ENCODE data around the gene DNAI1. TPM values are rescaled to one million over a fixed set of nuclear protein-coding genes. Genes with fewer than 3 reads are reported as not detected.

DNAI1 gene
- total and polyA plus RNA-seq, 3 experiments from 2014 or later: not detected

- Mint-ChIP-seq H3K27ac (no peak overlapping the region), H3K9me3 (no peaks in the 10 kb centered on the region), H3K4me3 (no peak overlapping the region), H3K27me3 (peaks cover 25 to 40% of the 10 kb centered on the region in 2 donors), H3K4me1 (no peaks in the 10 kb centered on the region), H3K36me3 (no peaks in the 10 kb centered on the region)
- POLR2A ChIA-PET: no interaction called here
- Histone ChIP-seq H3K36me3 (ENCODE audit: insufficient read depth, low read length) (no peaks in the 10 kb centered on the region), H3K9me3 (ENCODE audit: low read length) (no peaks in the 10 kb centered on the region), H3K27ac (ENCODE audit: low read depth, low read length) (no peak overlapping the region), H3K4me1 (ENCODE audit: insufficient read depth, low read length) (no peaks in the 10 kb centered on the region), H3K27me3 (ENCODE audit: insufficient read depth, low read length, poor library complexity, severe bottlenecking) (no peaks in the 10 kb centered on the region), H3K4me3 (ENCODE audit: low read length) (no peak overlapping the region)
- peak in 1 of 5 donors; percentile 13 for DNase-seq
- CTCF ChIA-PET: no interaction called here
Measured at GRCh38 chr9:34493972-34494535, 35.4 kb downstream of the DNAI1 start.

DNA sequence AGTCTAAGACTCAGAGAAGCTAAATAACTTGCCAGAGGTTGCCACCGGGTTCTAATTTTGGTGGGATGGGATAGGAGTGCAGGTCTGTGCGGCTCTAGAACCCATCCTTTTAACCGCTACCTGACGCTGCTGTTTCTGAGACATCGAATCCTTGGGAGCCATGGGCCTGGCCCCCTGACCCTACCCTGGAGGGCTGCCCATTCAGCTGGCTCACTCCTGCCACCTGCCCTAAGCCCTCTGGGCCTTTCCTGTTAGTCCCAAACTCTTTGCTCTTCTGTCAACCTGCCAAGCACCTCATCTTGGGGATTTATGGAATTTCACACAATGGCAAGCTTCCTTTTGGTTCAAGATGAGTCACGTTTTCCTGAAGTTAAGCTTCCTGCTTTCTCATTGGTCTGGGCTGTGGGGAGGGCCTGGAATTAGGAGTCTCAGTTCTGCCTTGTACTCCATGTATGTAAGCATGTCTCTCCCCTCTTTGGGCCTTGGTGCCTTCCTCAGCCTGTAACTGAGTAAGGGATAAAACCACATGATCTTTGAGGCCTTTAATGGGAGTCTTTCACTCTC lies 37.6 kb downstream of the DNAI1 start:
- Histone ChIP-seq H3K27ac (ENCODE audit: low read depth, low read length) (no peak overlapping the region), H3K36me3 (ENCODE audit: insufficient read depth, low read length) (no peaks in the 10 kb centered on the region), H3K4me1 (ENCODE audit: insufficient read depth, low read length) (no peaks in the 10 kb centered on the region), H3K27me3 (ENCODE audit: insufficient read depth, low read length, poor library complexity, severe bottlenecking) (no peaks in the 10 kb centered on the region), H3K4me3 (ENCODE audit: low read length) (no peak overlapping the region), H3K9me3 (ENCODE audit: low read length) (no peaks in the 10 kb centered on the region)
- Mint-ChIP-seq H3K36me3 (no peaks in the 10 kb centered on the region), H3K9me3 (no peaks in the 10 kb centered on the region), H3K27me3 (peaks cover 24 to 29% of the 10 kb centered on the region in 2 donors), H3K4me1 (peaks cover 0 to 2% (median 0%) of the 10 kb centered on the region in 3 donors), H3K27ac (no peak overlapping the region), H3K4me3 (no peak overlapping the region)
- CTCF ChIA-PET: interaction anchor here (0.7 to 1.6 kb wide), 4 partner anchors 10 to 93 kb away, joined by 3 to 9 read pairs (median 4); no protein-coding TSS in a partner anchor
- POLR2A ChIA-PET: no interaction called here
- no peak for DNase-seq

DNA sequence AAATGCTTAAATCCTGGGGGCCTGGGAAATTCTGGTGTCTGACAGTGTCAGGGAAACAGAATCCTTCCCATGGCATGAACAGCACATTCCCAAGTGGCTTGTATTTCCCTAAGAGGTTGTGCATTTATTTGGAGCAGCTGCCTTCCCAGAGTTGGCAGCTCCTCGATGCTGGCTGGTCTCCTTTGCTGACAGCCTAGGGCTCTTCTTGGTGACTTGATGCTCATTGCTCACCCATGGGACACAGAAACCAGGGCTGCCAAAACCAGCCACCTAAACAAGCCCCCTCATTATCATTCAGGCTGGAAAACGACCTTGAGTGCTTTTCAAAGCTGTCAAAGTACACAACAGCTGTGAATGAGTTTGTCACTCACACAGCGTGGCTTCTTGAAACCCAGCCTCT lies 39.9 kb downstream of the DNAI1 start:
- Mint-ChIP-seq H3K4me3 (no peak overlapping the region), H3K27ac (no peak overlapping the region), H3K9me3 (no peaks in the 10 kb centered on the region), H3K27me3 (peaks cover 12 to 16% of the 10 kb centered on the region in 2 donors), H3K36me3 (no peaks in the 10 kb centered on the region), H3K4me1 (peaks cover 0 to 2% (median 0%) of the 10 kb centered on the region in 3 donors)
- Histone ChIP-seq H3K27ac (ENCODE audit: low read depth, low read length) (no peak overlapping the region), H3K4me1 (ENCODE audit: insufficient read depth, low read length) (no peaks in the 10 kb centered on the region), H3K36me3 (ENCODE audit: insufficient read depth, low read length) (no peaks in the 10 kb centered on the region), H3K4me3 (ENCODE audit: low read length) (no peak overlapping the region), H3K9me3 (ENCODE audit: low read length) (no peaks in the 10 kb centered on the region), H3K27me3 (ENCODE audit: insufficient read depth, low read length, poor library complexity, severe bottlenecking) (no peaks in the 10 kb centered on the region)
- POLR2A ChIA-PET: no interaction called here
- CTCF ChIA-PET: no interaction called here
- no peak for DNase-seq

GRCh38 chr9:34499076-34499475 lies 40.5 kb downstream of the DNAI1 start:
- H3K36me3 ChIP-seq (ENCODE audit: insufficient read depth, low read length): no peaks in the 10 kb centered on the region
- no peak overlapping the region for H3K27ac ChIP-seq (ENCODE audit: low read depth, low read length)
- H3K4me3 ChIP-seq (ENCODE audit: low read length): no peak overlapping the region
- POLR2A ChIA-PET: no interaction called here
- Mint-ChIP-seq H3K27me3 (peaks cover 8 to 13% of the 10 kb centered on the region in 2 donors), H3K9me3 (no peaks in the 10 kb centered on the region), H3K36me3 (no peaks in the 10 kb centered on the region), H3K4me3 (no peak overlapping the region), H3K27ac (no peak overlapping the region), H3K4me1 (peaks cover 0 to 2% (median 0%) of the 10 kb centered on the region in 3 donors)
- no peaks in the 10 kb centered on the region for H3K4me1 ChIP-seq (ENCODE audit: insufficient read depth, low read length)
- no peak for DNase-seq
- CTCF ChIA-PET: interaction anchor here (1.2 to 2.4 kb wide), 2 partner anchors 55 to 141 kb away, joined by 3 to 13 read pairs; no protein-coding TSS in a partner anchor
- no peaks in the 10 kb centered on the region for H3K27me3 ChIP-seq (ENCODE audit: insufficient read depth, low read length, poor library complexity, severe bottlenecking)
- H3K9me3 ChIP-seq (ENCODE audit: low read length): no peaks in the 10 kb centered on the region

DNA sequence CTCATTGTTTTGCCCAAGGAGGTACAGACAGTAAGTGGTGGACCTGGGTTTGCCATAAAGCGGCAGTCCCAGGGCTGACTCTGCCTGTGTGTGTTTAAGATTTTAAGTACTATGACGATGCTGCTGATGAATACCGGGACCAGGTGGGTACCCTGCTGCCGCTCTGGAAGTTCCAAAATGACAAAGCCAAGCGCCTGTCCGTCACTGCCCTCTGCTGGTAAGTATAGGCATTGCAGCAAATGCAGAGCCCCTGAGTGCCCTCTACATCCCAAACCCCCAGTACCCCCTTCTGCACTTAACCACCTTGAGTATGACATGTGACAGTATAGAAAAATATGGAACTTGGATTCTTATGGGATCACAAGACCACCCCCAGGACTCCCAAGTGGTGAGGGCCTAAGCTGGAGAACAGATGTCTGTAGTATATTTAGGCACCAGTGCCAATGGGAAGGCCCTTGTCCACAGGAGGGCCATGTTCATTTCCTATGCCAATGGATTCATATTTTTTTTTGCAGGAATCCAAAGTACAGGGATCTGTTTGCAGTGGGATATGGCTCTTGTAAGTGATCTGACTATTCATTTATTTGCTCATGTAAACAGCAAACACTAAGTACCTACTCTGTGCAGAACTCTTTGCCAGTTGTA lies 42.1 kb downstream of the DNAI1 start:
- Mint-ChIP-seq H3K27ac (no peak overlapping the region), H3K36me3 (no peaks in the 10 kb centered on the region), H3K4me1 (peaks cover 0 to 2% (median 0%) of the 10 kb centered on the region in 3 donors), H3K27me3 (peaks cover 10 to 20% of the 10 kb centered on the region in 2 donors), H3K4me3 (no peak overlapping the region), H3K9me3 (no peaks in the 10 kb centered on the region)
- Histone ChIP-seq H3K27ac (ENCODE audit: low read depth, low read length) (no peak overlapping the region), H3K4me3 (ENCODE audit: low read length) (no peak overlapping the region), H3K36me3 (ENCODE audit: insufficient read depth, low read length) (no peaks in the 10 kb centered on the region), H3K27me3 (ENCODE audit: insufficient read depth, low read length, poor library complexity, severe bottlenecking) (no peaks in the 10 kb centered on the region), H3K9me3 (ENCODE audit: low read length) (no peaks in the 10 kb centered on the region), H3K4me1 (ENCODE audit: insufficient read depth, low read length) (no peaks in the 10 kb centered on the region)
- POLR2A ChIA-PET: no interaction called here
- CTCF ChIA-PET: interaction anchor here (0.7 to 3.6 kb wide), 14 partner anchors 10 to 170 kb away, joined by 3 to 21 read pairs (median 4); partner anchors contain the start of gene ENHO
- peak; percentile 50 to 79 (median 61) for DNase-seq

DNA sequence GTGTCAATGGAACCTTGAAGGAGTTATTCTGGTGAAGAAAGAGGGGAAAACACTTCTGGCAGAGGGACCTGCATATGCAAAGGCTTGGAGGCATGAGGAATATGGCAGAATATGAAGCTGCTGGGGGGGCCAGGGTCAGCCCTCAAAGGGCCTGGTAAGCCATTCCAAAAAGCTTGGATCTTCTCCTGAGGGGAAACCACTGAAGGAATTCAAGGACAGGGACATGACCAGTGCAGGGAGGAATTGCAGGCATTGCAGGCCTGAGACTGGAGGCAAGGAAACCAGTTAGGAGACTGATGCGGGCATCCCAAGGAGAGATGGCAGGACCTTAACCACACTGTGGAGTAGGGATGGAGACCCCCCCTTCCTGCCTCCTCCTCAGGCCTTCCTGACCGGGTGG lies 42.8 kb downstream of the DNAI1 start:
- H3K4me1 ChIP-seq (ENCODE audit: insufficient read depth, low read length): no peaks in the 10 kb centered on the region
- Mint-ChIP-seq H3K36me3 (no peaks in the 10 kb centered on the region), H3K9me3 (no peaks in the 10 kb centered on the region), H3K4me3 (no peak overlapping the region), H3K4me1 (peaks cover 0 to 2% (median 0%) of the 10 kb centered on the region in 3 donors), H3K27ac (no peak overlapping the region), H3K27me3 (peaks cover 14 to 20% of the 10 kb centered on the region in 2 donors)
- POLR2A ChIA-PET: no interaction called here
- no peaks in the 10 kb centered on the region for H3K27me3 ChIP-seq (ENCODE audit: insufficient read depth, low read length, poor library complexity, severe bottlenecking)
- no peaks in the 10 kb centered on the region for H3K9me3 ChIP-seq (ENCODE audit: low read length)
- no peaks in the 10 kb centered on the region for H3K36me3 ChIP-seq (ENCODE audit: insufficient read depth, low read length)
- CTCF ChIA-PET: interaction anchor here (1.0 to 3.6 kb wide), 9 partner anchors 11 to 171 kb away, joined by 3 to 21 read pairs (median 4); partner anchors contain the start of gene ENHO
- no peak for DNase-seq
- no peak overlapping the region for H3K27ac ChIP-seq (ENCODE audit: low read depth, low read length)
- no peak overlapping the region for H3K4me3 ChIP-seq (ENCODE audit: low read length)

DNA sequence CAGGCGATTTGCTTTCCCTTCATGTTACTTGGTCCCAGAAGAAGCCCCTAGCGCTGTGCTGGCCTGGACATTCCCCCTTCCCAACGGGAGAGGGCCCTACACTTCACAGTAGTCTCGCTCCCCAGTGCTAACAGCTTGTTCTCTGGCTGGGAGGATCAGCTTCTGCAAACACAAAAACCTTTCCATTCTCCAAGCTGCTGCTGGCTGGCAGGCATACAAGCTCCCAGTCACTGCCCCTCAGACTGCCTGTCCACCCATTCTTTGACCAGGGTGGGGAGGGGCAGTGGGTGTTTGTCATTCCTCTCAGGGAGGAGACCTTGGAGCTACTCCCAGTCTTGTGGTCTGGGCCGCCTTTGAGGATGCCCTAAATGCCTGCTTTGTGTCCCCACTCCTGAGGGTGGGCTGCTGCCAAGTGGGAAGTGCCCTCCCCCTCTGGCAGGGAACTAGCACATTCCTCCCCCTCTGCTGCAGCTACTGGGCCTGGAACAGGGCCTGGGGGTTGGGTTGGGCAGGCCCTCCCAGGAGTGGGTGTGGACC lies 43.4 kb downstream of the DNAI1 start:
- peaks cover 0 to 2% (median 0%) of the 10 kb centered on the region in 3 donors for H3K4me1 Mint-ChIP-seq
- Histone ChIP-seq H3K9me3 (ENCODE audit: low read length) (no peaks in the 10 kb centered on the region), H3K27me3 (ENCODE audit: insufficient read depth, low read length, poor library complexity, severe bottlenecking) (no peaks in the 10 kb centered on the region), H3K4me3 (ENCODE audit: low read length) (no peak overlapping the region), H3K36me3 (ENCODE audit: insufficient read depth, low read length) (no peaks in the 10 kb centered on the region), H3K4me1 (ENCODE audit: insufficient read depth, low read length) (no peaks in the 10 kb centered on the region), H3K27ac (ENCODE audit: low read depth, low read length) (no peak overlapping the region)
- H3K27me3 Mint-ChIP-seq: peaks cover 16 to 19% of the 10 kb centered on the region in 2 donors
- no peak for DNase-seq
- POLR2A ChIA-PET: no interaction called here
- no peak overlapping the region for H3K4me3 Mint-ChIP-seq
- CTCF ChIA-PET: interaction anchor here (0.6 to 3.6 kb wide), 9 partner anchors 10 to 201 kb away, joined by 3 to 21 read pairs (median 4); partner anchors contain the start of gene ENHO
- no peaks in the 10 kb centered on the region for H3K9me3 Mint-ChIP-seq
- H3K36me3 Mint-ChIP-seq: no peaks in the 10 kb centered on the region
- H3K27ac Mint-ChIP-seq: no peak overlapping the region

- Histone ChIP-seq H3K36me3 (ENCODE audit: insufficient read depth, low read length) (no peaks in the 10 kb centered on the region), H3K9me3 (ENCODE audit: low read length) (no peaks in the 10 kb centered on the region), H3K27ac (ENCODE audit: low read depth, low read length) (no peak overlapping the region), H3K27me3 (ENCODE audit: insufficient read depth, low read length, poor library complexity, severe bottlenecking) (no peaks in the 10 kb centered on the region), H3K4me3 (ENCODE audit: low read length) (no peak overlapping the region), H3K4me1 (ENCODE audit: insufficient read depth, low read length) (no peaks in the 10 kb centered on the region)
- CTCF ChIA-PET: interaction anchor here (0.6 to 3.6 kb wide), 8 partner anchors 21 to 202 kb away, joined by 3 to 21 read pairs (median 4); partner anchors contain the start of gene ENHO
- H3K27ac Mint-ChIP-seq: no peak overlapping the region
- peaks cover 18 to 19% of the 10 kb centered on the region in 2 donors for H3K27me3 Mint-ChIP-seq
- peaks cover 0 to 2% (median 0%) of the 10 kb centered on the region in 3 donors for H3K4me1 Mint-ChIP-seq
- H3K9me3 Mint-ChIP-seq: no peaks in the 10 kb centered on the region
- POLR2A ChIA-PET: no interaction called here
- no peak overlapping the region for H3K4me3 Mint-ChIP-seq
- H3K36me3 Mint-ChIP-seq: no peaks in the 10 kb centered on the region
- no peak for DNase-seq
Measured at GRCh38 chr9:34502471-34502870, 43.9 kb downstream of the DNAI1 start.

All from CD8-positive, alpha-beta memory T cell (primary cell).